GM23338 (cell line): ENCODE data around the gene PIK3CG.

ENCODE experiments used
- CREB1 ChIP-seq: fragments of 250-450 bp; sonication (Bioruptor Pico); IDR thresholded peaks from 2 replicates; pipeline ENCODE4 v1.5.0; 2020; ENCODE audit warnings: low read depth, mild to moderate bottlenecking, moderate library complexity
- CTCF ChIP-seq, 2 experiments: fragments of 200-600 bp in 1 of 2; sonication (generic) in 1 of 2; conservative IDR thresholded peaks; 2 replicates each; pipeline versions ENCODE4 v1.5.1 to v1.6.1; 2016 to 2017; ENCODE audit warnings: antibody characterized with exemption in 2 of 2, low read depth in 2 of 2, mild to moderate bottlenecking in 2 of 2, moderate library complexity in 1 of 2
- EZH2 ChIP-seq: fragments of 200-600 bp; sonication (generic); IDR thresholded peaks from one replicate; pipeline ENCODE4 v1.8.0; 2017; ENCODE audit warnings: antibody characterized with exemption, mild to moderate bottlenecking, low read depth; ENCODE audit not compliant: unreplicated experiment
- EZH2phosphoT487 ChIP-seq: fragments of 200-600 bp; sonication (generic); IDR thresholded peaks from one replicate; pipeline ENCODE4 v1.8.1; 2018; ENCODE audit warnings: antibody characterized with exemption; ENCODE audit not compliant: unreplicated experiment
- POLR2AphosphoS5 ChIP-seq: IDR thresholded peaks from 2 replicates; pipeline ENCODE4 v1.6.1; 2016; ENCODE audit warnings: antibody characterized with exemption, low read depth
- REST ChIP-seq: IDR thresholded peaks from one replicate; pipeline ENCODE4 v1.6.1; 2018; ENCODE audit warnings: antibody characterized with exemption; ENCODE audit not compliant: unreplicated experiment

GRCh38 chr7:106862317-106863089 lies 2.6 kb upstream of the PIK3CG start:
- TF ChIP-seq CTCF (conservative IDR thresholded peaks at IDR 0.05; ENCODE audit: low read depth in 2 of 2) (no peak), REST (no peak), EZH2 (no peak), CREB1 (CRISPR knock-in tag) (no peak), POLR2AphosphoS5 (no peak), EZH2phosphoT487 (no peak)
